ENCODE measurements around the gene TTLL1.

The TTLL1 gene

GRCh38 chr22:43002202-43002586 is 87.0 kb downstream of the TTLL1 start:
- TF ChIP-seq GATA2 (IDR thresholded peaks at IDR 0.05; ENCODE audit: low read depth, low read length) (no peak), GATA3 (IDR thresholded peaks at IDR 0.05; ENCODE audit: low read depth, low read length) (no peak)

GRCh38 chr22:43001271-43002201 is 87.7 kb downstream of the TTLL1 start:
- TF ChIP-seq GATA3 (IDR thresholded peaks at IDR 0.05; ENCODE audit: low read depth, low read length): no peak
- TF ChIP-seq GATA2 (IDR thresholded peaks at IDR 0.05; ENCODE audit: low read depth, low read length): no peak

GRCh38 chr22:43000441-43001175 is 88.6 kb downstream of the TTLL1 start:
- TF ChIP-seq GATA2 (IDR thresholded peaks at IDR 0.05; ENCODE audit: low read depth, low read length) (no peak), GATA3 (IDR thresholded peaks at IDR 0.05; ENCODE audit: low read depth, low read length) (no peak)

- no peak for TF ChIP-seq GATA2 (IDR thresholded peaks at IDR 0.05; ENCODE audit: low read depth, low read length)
- no peak for TF ChIP-seq GATA3 (IDR thresholded peaks at IDR 0.05; ENCODE audit: low read depth, low read length)
Measured at GRCh38 chr22:42997582-42998090, 91.6 kb downstream of the TTLL1 start.

- TF ChIP-seq GATA2 (IDR thresholded peaks at IDR 0.05; ENCODE audit: low read depth, low read length): no peak
- no peak for TF ChIP-seq GATA3 (IDR thresholded peaks at IDR 0.05; ENCODE audit: low read depth, low read length)
Measured at GRCh38 chr22:42996646-42997365, 92.4 kb downstream of the TTLL1 start.

GRCh38 chr22:42994917-42995562 is 94.2 kb downstream of the TTLL1 start:
- TF ChIP-seq GATA3 (IDR thresholded peaks at IDR 0.05; ENCODE audit: low read depth, low read length) (no peak), GATA2 (IDR thresholded peaks at IDR 0.05; ENCODE audit: low read depth, low read length) (no peak)

GRCh38 chr22:42994276-42994916 is 94.8 kb downstream of the TTLL1 start:
- TF ChIP-seq GATA3 (IDR thresholded peaks at IDR 0.05; ENCODE audit: low read depth, low read length) (no peak), GATA2 (IDR thresholded peaks at IDR 0.05; ENCODE audit: low read depth, low read length) (no peak)

GRCh38 chr22:42993651-42994275 is 95.4 kb downstream of the TTLL1 start:
- TF ChIP-seq GATA2 (IDR thresholded peaks at IDR 0.05; ENCODE audit: low read depth, low read length): no peak
- no peak for TF ChIP-seq GATA3 (IDR thresholded peaks at IDR 0.05; ENCODE audit: low read depth, low read length)

- no peak for TF ChIP-seq GATA2 (IDR thresholded peaks at IDR 0.05; ENCODE audit: low read depth, low read length)
- no peak for TF ChIP-seq GATA3 (IDR thresholded peaks at IDR 0.05; ENCODE audit: low read depth, low read length)
Measured at GRCh38 chr22:42992886-42993479, 96.2 kb downstream of the TTLL1 start.

- TF ChIP-seq GATA2 (IDR thresholded peaks at IDR 0.05; ENCODE audit: low read depth, low read length) (no peak), GATA3 (IDR thresholded peaks at IDR 0.05; ENCODE audit: low read depth, low read length) (no peak)
Measured at GRCh38 chr22:42992092-42992491, 97.1 kb downstream of the TTLL1 start.

GRCh38 chr22:42991010-42991651 is 98.1 kb downstream of the TTLL1 start:
- TF ChIP-seq GATA2 (IDR thresholded peaks at IDR 0.05; ENCODE audit: low read depth, low read length) (no peak), GATA3 (IDR thresholded peaks at IDR 0.05; ENCODE audit: low read depth, low read length) (no peak)
